NCI-H82 (cell line): ENCODE measurements around the gene KLHL26.
A peak's percentile ranks its signal among the peaks of the same experiment; 100 is the strongest.

ENCODE experiments used
- DNase-seq: peaks from one replicate; lab custom pipeline; 2025; lab: John Stamatoyannopoulos, UW

Gene KLHL26

DNA sequence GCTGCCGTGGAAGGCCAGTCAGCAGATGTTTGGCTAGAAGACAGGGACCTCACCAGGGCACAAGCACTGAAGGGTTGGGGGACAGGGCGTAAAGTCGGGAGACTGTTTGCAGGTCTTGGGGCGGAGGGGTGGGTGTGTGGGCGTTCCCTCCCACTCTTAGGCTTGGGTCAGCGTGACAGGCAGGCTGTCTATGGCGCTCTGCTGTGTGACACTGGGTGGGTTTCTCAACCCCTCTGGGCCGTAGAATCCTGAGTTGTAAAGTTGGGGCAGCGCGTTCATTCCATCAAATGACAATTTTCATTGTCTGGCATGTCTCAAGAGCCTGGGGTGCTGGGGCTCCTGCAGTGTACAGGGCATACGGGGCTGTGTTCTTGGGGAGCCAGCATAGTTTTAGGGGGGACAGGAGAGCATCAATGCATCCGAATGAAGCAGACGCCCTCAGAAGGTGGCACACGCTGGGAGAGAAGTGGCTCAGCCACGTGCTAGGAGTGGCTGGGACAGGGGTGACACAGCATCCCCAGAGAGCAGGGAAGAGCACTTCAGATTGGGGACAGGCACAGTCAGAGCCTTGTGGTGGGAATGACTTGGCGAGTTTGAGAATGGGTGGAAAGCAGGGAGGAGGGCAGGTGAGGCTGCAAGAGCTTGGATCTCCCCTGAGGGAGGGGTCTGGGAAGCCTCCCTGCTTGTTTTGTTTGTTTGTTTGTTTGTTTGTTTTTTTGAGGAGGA is 51.1 kb downstream of the KLHL26 start:
- DNase-seq, result no peak

DNA sequence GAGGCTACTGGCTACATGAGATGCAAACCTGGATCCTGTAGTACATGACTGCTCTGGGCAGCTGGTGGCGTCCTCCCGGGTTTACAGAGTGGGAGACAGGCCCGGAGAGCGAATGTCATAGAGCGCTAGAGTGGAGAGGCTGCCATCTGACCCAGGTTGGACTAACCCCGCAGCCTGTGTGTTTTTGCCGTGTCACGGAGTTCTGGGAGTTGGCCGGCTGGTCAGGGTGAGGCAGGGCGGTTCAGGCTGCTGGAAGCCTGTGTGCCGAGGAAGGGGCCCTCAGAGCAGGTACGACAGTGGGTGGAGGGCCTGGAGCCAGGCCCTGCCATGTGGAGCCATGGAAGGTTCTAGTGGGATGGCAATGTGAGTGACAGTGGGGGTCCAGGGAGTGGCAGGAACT is 59.2 kb downstream of the KLHL26 start:
- no peak for DNase-seq

DNA sequence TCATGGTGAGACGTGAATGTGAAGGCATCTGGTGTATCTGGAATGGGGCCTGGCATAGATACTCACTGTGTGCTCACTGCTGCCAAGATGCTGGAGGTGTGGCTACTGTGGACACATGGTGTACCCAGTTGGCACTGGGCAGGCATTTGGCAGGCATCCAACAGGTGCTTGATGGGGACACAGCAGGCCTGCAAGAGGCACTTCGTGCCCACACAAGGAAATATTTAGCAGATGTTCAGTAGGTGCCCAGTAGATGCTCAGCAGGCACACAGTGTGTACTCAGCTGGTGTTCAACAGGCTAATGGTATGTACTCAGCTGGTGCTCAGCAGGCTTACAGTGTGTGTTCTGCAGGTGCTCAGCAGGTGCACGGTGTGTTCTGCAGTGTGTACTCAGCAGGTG is 60.9 kb downstream of the KLHL26 start:
- no peak for DNase-seq

DNA sequence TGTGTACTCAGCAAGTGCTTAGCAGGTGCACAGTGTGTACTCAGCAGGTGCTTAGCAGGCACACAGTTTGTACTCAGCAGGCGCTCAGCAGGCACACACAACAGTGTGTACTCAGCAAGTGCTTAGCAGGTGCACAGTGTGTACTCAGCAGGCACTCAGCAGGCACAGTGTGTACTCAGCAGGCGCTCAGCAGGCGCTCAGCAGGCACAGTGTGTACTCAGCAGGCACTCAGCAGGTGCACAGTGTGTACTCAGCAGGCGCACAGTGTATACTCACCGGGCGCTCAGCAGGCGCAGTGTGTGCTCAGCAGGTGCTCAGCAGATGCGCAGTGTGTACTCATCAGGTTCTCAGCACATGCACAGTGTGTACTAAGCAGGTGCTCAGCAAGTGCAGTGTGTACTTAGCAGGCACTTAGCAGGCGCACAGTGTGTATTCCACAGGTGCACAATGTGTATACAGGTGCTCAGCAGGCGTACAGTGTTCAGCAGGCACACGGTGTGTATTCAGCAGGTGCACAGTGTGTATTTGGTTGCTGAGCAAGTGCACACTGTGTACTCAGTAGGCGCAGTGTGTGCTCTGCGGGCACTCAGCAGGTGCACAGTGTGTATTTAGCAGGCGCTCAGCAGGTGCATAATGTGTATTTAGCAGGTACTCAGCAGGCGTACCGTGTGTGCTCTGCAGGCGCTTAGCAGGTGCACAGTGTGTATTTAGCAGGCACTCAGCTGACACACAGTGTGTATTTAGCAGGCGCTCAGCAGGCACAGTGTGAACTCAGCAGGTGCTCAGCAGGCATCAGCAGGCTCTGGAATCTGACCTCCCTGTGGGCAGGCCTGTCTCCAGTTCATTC is 61.7 kb downstream of the KLHL26 start:
- DNase-seq, result no peak

DNA sequence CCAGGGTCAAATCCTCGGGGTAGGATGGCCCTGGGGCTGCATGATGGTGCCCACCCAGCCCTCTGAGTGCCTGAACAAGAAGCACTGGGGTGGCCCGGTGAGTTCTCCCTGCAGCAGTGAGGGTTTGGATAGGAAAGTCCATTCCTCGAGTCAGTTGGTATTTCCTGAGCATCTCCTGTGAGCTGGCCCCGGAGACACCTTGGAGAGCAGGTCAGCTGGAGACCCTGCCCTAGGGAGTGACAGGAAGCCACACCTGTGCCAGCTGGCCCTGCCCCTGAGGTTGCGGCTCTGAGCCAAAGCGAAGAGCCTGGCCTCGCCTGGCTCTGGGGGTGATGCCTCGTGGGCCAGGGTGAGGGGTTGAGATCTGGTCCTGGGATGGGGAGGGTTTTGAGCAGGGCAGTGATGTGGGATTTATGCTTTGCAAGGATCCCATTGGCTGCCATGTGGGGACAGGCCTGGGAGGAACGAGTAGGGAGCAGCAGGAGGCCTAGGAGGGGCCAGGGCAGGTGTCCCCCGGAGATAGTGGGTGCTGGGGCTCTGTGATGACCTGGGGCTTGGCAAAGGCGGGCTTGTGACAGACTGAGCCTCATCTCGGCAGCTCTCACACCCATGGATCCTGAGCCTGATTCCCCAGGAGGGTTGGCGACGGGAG is 62.7 kb downstream of the KLHL26 start:
- peak; percentile 39 for DNase-seq

DNA sequence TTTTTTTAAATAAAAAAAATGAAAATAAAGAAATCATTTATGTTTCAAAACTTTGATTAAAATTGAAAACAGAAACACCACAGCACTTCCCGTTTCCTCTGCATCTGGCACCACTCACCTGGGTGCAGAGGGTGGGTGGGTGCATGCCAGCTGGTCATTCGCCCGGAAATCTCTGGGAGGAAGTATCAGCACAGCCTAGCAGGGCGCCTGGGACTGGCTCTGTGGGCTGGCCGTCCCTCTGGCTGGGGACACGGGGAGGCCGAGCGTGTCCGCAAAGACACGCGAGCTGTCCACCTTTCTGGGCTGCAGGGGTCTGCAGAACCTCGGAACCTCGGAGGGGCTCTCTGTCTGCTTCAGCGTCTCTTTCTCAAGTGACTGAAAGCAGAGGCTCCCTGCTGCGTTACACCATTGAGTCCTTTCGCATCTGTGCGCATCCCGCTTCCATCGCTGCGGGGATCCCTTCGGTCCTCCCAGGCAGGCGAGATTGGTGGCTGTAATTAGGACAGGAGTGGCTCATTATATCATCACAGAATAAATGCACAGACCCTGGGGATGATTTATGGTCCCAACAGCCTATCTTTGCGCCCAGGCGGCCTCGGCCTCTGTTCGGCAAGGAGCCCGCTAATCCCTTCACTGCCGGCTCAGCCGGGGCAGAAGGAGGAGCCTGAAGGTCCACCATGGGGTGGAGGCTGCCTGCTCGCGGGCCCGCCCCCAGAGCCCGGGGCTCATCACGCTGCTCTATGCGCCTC is 63.8 kb downstream of the KLHL26 start:
- peak; percentile 98 for DNase-seq

DNA sequence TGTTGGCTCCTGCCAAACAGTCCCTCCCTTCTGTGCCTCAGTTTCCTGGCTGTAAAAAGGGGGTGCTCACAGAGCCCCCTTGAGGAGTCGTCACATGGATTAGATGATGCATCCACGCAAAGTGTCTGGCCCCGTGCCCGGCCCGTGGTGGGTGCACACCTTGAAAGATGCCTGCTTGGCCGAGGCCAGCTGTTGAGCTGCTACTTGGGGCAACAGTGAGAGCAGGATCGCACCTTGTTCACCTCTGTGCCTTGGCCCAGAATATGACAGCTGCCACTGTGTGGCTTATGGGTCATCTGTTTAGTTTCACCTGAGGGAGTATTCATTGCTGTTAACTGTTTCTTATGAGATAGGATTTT is 64.4 kb downstream of the KLHL26 start:
- no peak for DNase-seq

DNA sequence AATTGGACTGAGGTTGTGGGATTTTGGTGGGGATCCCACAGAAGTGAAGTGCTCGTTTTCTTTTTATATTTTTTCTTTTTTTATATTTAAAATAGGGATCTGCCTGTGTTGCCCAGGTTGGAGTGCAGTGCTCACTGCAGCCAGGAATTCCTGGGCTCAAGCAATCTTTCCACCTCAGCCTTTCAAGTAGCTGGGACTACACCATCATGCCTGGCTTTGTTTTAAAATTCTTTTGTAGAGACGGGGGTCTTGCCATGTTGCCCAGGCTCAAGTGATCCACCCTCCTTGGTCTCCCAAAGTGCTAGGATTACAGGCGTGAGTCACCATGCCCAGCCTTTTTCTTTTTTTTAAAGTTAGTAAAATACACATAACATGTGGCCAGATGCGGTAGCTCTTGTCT is 67.2 kb downstream of the KLHL26 start:
- DNase-seq, result no peak

DNA sequence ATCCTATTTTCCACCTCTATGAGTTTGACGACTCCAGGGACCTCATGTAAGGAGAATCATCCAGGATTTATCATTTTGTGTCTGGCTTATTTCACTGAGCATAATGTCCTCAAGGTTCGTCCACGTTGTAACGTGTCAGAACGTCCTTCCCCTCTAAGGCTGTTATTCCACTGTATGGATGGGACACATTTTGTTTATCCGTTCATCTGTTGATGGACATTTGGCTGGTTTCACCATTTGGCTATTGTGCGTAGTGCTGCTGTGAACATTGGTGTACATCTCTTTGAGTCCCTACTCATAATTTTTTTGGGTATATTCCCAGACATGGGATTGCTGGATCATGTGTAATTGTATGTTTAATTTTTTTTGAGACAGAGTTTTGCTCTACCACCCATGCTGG is 68.1 kb downstream of the KLHL26 start:
- no peak for DNase-seq

GRCh38 chr19:18708452-18709231 is 71.8 kb downstream of the KLHL26 start:
- DNase-seq, result no peak

DNA sequence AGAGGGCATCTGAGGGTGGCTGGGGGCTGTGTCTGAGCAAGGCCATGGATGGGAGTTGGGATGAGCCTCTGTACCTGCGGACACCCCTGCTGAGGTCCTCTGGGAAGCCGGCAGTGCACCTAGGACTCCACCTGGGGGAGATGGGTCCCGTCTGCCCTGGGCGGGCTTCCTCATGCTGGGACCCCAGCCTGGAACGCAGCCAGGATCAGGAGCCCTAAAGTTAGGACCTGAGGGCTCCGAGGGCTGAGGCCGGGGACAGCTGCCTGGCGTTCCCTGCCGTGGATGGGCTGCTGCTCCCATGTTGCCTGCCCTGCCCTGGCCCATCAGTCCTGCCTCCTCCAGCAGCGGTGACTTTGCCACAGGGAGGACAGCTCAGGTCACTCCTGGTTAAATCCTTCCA is 72.7 kb downstream of the KLHL26 start:
- no peak for DNase-seq

DNA sequence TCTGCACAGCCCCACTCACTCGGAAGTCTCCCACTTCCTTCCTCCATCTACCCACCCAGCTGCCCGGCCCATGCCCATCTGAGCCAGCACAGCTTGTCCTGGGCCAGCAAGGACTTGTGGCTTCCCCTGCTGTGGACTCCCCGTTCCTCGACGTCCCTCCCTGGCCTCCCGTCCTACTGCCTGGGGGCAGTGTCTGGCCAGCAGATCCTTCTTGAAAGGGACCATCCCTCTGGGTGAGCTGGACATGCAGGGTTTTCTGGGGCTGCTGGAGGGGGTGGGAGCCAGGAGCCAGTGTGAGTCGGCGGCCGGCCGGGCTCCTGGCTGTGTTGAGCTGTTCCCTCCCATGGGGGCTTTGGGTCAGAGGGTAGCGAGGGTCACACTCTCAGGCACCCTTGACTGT is 73.4 kb downstream of the KLHL26 start:
- no peak for DNase-seq

DNA sequence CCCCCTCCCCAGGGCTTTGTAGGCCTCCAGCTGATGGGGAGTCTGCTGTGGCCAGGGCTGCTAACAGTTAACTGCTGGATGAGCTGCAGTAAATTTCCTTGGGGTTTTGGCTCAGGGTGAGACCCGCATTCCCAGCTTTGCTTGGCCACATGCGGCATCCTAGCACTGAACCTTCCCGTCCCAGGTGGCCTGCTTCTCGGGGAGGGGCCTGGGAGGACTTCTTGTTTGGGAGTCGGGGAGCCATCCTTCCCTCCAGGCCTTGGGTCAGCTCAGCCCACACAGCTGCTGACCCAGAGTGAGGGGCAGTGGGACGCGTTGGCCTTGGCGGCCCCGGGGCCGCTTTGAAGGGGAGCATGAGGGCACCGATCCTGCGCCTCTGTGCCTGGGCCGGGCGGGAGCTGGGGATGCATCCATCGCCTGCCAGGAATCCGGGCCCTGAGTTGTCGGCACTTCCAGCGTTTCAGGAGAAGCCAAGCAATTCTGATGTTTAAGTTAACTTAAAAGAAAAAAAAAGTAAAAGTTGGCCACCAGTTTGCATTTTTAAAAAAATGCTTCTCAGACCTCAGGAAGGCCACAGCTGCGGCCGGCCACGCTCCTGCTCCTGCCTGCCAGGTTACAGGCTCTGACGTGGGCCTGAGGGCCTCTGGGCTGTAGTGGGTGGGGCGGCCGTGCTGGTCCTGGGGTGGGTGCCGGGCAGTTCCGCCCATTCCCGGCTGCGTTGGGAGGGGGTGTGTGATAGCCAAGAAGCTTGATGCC is 74.3 kb downstream of the KLHL26 start:
- no peak for DNase-seq

DNA sequence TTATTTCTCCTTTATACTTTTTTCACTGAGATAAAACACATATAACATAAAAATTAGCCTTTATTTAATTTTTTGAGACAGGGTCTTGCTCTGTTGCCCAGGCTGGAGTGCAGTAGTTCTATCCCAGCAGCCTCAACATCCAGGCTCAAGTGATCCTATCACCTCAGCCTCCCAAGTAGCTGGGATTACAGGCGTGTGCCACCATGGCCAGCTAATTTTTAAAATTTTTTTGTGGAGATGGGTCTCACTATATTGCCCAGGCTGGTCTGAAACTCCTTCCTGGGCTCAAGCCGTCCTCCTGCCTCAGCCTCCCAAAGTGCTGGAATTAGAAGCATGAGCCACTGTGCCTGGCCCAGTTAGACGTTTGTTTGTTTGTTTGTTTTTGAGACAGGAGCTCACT is 75.1 kb downstream of the KLHL26 start:
- no peak for DNase-seq

DNA sequence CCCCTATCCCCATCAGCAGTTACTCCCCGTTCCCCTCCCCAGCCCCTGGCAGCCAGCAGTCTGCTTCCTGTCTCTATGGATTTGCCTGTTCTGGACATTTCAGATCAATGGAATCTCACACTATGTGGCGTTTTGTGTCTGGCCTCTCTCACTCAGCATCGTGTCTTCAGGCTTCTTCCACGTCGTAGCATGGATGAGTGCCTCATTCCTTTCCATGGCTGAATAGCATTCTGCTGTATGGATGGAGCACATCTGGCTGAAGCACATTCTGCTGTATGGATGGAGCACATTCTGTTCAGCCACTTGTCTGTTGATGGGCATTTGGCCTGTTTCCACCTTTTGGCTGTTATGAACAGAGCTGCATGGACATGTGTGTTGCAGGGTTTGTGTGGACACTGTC is 76.2 kb downstream of the KLHL26 start:
- DNase-seq, result no peak

DNA sequence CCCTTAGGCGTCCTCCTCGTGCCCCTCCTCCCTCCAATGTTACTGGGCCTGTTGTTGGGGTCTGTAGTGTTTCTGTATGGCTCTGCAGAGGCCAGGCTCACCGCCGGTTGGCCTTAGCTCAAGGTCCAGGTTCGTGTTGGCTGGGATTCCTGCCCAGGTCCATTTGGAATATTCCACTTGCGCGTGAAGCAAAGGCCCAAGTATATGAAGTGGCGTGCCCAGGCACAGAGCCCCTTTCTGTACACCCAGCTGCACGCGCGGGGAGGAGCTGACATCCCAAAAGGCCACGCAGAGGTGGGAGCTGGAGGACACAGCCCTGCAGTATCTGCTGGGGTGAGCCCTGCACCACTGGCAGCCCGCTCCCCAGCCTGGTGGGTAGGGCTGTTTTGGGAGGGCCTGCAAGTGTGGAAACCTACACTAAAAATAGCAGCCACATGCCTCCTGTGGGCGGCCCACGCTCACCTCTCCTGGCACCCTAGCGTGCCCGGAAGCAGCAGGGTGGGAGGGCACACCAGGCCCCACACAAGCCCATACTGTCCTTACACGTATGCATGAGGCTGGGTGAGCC is 76.8 kb downstream of the KLHL26 start:
- DNase-seq, result no peak

DNA sequence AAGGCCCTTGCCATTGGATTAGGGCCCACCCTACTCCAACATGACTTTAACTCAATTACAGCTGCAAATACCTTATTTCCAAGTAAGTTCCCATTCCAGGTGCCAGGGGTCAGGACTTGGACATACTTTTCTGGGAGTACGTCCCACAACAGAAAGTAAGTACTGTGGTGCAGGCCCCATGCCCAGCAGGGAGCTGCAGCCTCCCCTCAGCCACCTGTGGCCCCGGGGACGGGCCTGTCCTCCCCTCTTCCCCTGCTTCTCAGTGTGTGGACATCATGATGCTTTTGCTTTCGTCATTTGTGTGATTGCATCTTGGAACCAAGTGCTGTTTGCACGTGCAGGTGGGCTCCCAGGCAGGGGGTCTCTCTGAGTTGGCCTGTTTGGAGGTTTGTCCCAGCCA is 78.6 kb downstream of the KLHL26 start:
- no peak for DNase-seq

DNA sequence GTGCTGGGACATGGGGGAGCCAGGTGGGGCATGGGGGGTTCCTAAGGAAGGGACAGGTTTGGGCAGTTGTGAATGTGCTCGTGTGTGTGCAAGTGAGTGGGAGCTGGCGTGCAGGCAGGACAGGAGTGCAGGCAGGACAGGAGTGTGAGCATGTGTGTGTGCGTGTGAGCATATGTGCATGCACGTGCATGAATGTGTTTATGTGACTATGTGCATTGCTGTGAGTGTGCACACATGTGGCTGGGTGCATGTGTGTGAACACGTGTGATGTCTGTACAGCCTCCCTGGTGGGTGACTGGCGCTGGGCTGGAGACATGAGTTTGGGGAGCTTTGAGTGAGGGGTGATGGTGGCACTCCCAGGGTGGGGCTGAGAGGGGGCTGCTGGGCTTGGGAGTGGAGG is 80.0 kb downstream of the KLHL26 start:
- DNase-seq, result no peak

DNA sequence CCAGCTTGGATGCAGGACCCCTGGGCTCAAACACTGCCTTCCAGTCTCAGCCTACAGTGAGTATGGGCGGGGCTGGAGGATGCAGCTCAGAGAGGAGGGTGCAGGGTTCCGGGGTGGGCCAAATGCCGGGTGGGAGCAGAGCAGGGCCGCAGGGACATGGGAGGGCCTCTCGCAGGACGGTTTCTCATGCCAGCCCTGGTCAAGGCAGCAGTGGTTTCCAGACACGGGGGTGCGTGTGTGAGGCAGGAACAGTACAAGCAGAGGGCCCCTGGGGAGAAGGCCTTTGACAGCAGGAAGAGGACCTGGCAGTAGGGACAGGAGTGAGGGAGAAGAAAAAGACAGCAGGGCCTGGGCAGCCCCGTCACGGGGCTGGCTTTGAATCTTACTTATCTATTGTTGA is 80.8 kb downstream of the KLHL26 start:
- DNase-seq, result no peak

- DNase-seq, result no peak
These were observed 81.2 kb downstream of the KLHL26 start for GRCh38 chr19:18718015-18718526.
